T-helper 1 cell treated with Interleukin-12 subunit alpha and Interleukin-12 subunit beta and Interleukin-4 antibody, amounts not matched to agents 30 μg/mL and 1 μg/mL, for 36 hours (primary cell): Measurements from ENCODE around the gene PTGR1.
A peak's percentile ranks its signal among the peaks of the same experiment; 100 is the strongest.
"Not testable (repeated sequence)": the region's sequence is repeated elsewhere in the genome, so short reads cannot be mapped to it uniquely, and the experiment has no call there.

ENCODE experiments used
- H3K27ac Mint-ChIP-seq: one replicate; pipeline ENCODE4 v1.8.0; 2021; ENCODE audit warnings: mild to moderate bottlenecking, mixed read lengths
- H3K27me3 Mint-ChIP-seq: one replicate; pipeline ENCODE4 v1.8.0; 2021; ENCODE audit warnings: low read depth, mixed read lengths
- H3K36me3 Mint-ChIP-seq: one replicate; pipeline ENCODE4 v1.8.0; 2021; ENCODE audit warnings: low read depth, mixed read lengths
- H3K4me1 Mint-ChIP-seq: one replicate; pipeline ENCODE4 v1.8.0; 2021; ENCODE audit warnings: low read depth, mixed read lengths
- H3K4me3 Mint-ChIP-seq: one replicate; pipeline ENCODE4 v1.8.0; 2021; ENCODE audit warnings: mild to moderate bottlenecking, moderate library complexity, mixed read lengths
- H3K9me3 Mint-ChIP-seq: one replicate; pipeline ENCODE4 v1.8.0; 2021; ENCODE audit warnings: mixed read lengths

PTGR1 gene

GRCh38 chr9:111599955-111600343 lies 502 bp upstream of the PTGR1 start:
- no peaks in the 10 kb centered on the region for H3K9me3 Mint-ChIP-seq
- no peak overlapping the region for H3K27ac Mint-ChIP-seq
- H3K36me3 Mint-ChIP-seq = no peaks in the 10 kb centered on the region
- H3K4me1 Mint-ChIP-seq = peaks cover 17% of the 10 kb centered on the region
- H3K27me3 Mint-ChIP-seq = peaks cover 49% of the 10 kb centered on the region
- H3K4me3 Mint-ChIP-seq = peak overlapping the region; percentile 93

GRCh38 chr9:111598733-111599091 lies 735 bp downstream of the PTGR1 start:
- no peaks in the 10 kb centered on the region for H3K36me3 Mint-ChIP-seq
- no peaks in the 10 kb centered on the region for H3K9me3 Mint-ChIP-seq
- H3K27ac Mint-ChIP-seq = no peak overlapping the region
- H3K27me3 Mint-ChIP-seq = peaks cover 49% of the 10 kb centered on the region
- H3K4me3 Mint-ChIP-seq = peak overlapping the region; percentile 93
- peaks cover 17% of the 10 kb centered on the region for H3K4me1 Mint-ChIP-seq

- Mint-ChIP-seq H3K27ac (no peak overlapping the region), H3K36me3 (no peaks in the 10 kb centered on the region), H3K9me3 (no peaks in the 10 kb centered on the region)
Measured at GRCh38 chr9:111597852-111598732, 1.4 kb downstream of the PTGR1 start.

GRCh38 chr9:111588846-111589245 lies 10.6 kb downstream of the PTGR1 start:
- H3K9me3 Mint-ChIP-seq = no peaks in the 10 kb centered on the region
- no peak overlapping the region for H3K27ac Mint-ChIP-seq
- H3K27me3 Mint-ChIP-seq = peaks cover 7% of the 10 kb centered on the region
- H3K36me3 Mint-ChIP-seq = no peaks in the 10 kb centered on the region
- no peak overlapping the region for H3K4me3 Mint-ChIP-seq
- H3K4me1 Mint-ChIP-seq = no peaks in the 10 kb centered on the region

More at GRCh38 chr9:111597852-111598732, 1.4 kb downstream of the PTGR1 start:
- H3K27me3 Mint-ChIP-seq = peaks cover 54% of the 10 kb centered on the region
- peak overlapping the region; percentile 93 for H3K4me3 Mint-ChIP-seq
- peaks cover 17% of the 10 kb centered on the region for H3K4me1 Mint-ChIP-seq

GRCh38 chr9:111586378-111586777 lies 13.1 kb downstream of the PTGR1 start:
- no peak overlapping the region for H3K4me3 Mint-ChIP-seq
- H3K27ac Mint-ChIP-seq = no peak overlapping the region
- no peaks in the 10 kb centered on the region for H3K4me1 Mint-ChIP-seq
- H3K9me3 Mint-ChIP-seq = no peaks in the 10 kb centered on the region
- no peaks in the 10 kb centered on the region for H3K27me3 Mint-ChIP-seq
- no peaks in the 10 kb centered on the region for H3K36me3 Mint-ChIP-seq

- no peaks in the 10 kb centered on the region for H3K4me1 Mint-ChIP-seq
- no peaks in the 10 kb centered on the region for H3K36me3 Mint-ChIP-seq
- H3K4me3 Mint-ChIP-seq = no peak overlapping the region
- H3K27me3 Mint-ChIP-seq = no peaks in the 10 kb centered on the region
- H3K9me3 Mint-ChIP-seq = no peaks in the 10 kb centered on the region
- H3K27ac Mint-ChIP-seq = no peak overlapping the region
Measured at GRCh38 chr9:111582888-111583287, 16.6 kb downstream of the PTGR1 start.

- no peaks in the 10 kb centered on the region for H3K27me3 Mint-ChIP-seq
Measured at GRCh38 chr9:111572950-111573604, 26.4 kb downstream of the PTGR1 start.

GRCh38 chr9:111568127-111568526 lies 31.3 kb downstream of the PTGR1 start:
- not testable (repeated sequence) for H3K27me3 Mint-ChIP-seq, H3K4me3 Mint-ChIP-seq, H3K4me1 Mint-ChIP-seq, H3K27ac Mint-ChIP-seq
- peaks cover 35% of the 10 kb centered on the region for H3K9me3 Mint-ChIP-seq
- peaks cover 11% of the 10 kb centered on the region for H3K36me3 Mint-ChIP-seq

More at GRCh38 chr9:111572950-111573604, 26.4 kb downstream of the PTGR1 start:
- Mint-ChIP-seq H3K27ac (no peak overlapping the region), H3K4me1 (no peaks in the 10 kb centered on the region), H3K9me3 (peaks cover 31% of the 10 kb centered on the region), H3K4me3 (no peak overlapping the region), H3K36me3 (peaks cover 4% of the 10 kb centered on the region)

GRCh38 chr9:111566234-111566633 lies 33.2 kb downstream of the PTGR1 start:
- Mint-ChIP-seq H3K36me3 (peaks cover 11% of the 10 kb centered on the region), H3K4me1 (no peaks in the 10 kb centered on the region), H3K27ac (no peak overlapping the region), H3K27me3 (no peaks in the 10 kb centered on the region), H3K9me3 (peaks cover 30% of the 10 kb centered on the region), H3K4me3 (no peak overlapping the region)

- Mint-ChIP-seq H3K9me3 (peaks cover 27% of the 10 kb centered on the region), H3K4me3 (no peak overlapping the region), H3K36me3 (peaks cover 2% of the 10 kb centered on the region), H3K27me3 (no peaks in the 10 kb centered on the region), H3K4me1 (no peaks in the 10 kb centered on the region), H3K27ac (no peak overlapping the region)
Measured at GRCh38 chr9:111561165-111561719, 38.2 kb downstream of the PTGR1 start.

- Mint-ChIP-seq H3K4me3 (no peak overlapping the region), H3K9me3 (peaks cover 42% of the 10 kb centered on the region), H3K4me1 (no peaks in the 10 kb centered on the region), H3K27me3 (no peaks in the 10 kb centered on the region), H3K27ac (no peak overlapping the region), H3K36me3 (peaks cover 4% of the 10 kb centered on the region)
Measured at GRCh38 chr9:111559000-111559610, 40.3 kb downstream of the PTGR1 start.

- peaks cover 59% of the 10 kb centered on the region for H3K9me3 Mint-ChIP-seq
- H3K27me3 Mint-ChIP-seq, H3K4me1 Mint-ChIP-seq, H3K36me3 Mint-ChIP-seq, H3K27ac Mint-ChIP-seq, H3K4me3 Mint-ChIP-seq: not testable (repeated sequence)
Measured at GRCh38 chr9:111555425-111555824, 44.0 kb downstream of the PTGR1 start.

GRCh38 chr9:111548623-111549022 lies 50.8 kb downstream of the PTGR1 start:
- Mint-ChIP-seq H3K27me3 (no peaks in the 10 kb centered on the region), H3K4me1 (no peaks in the 10 kb centered on the region), H3K9me3 (peaks cover 73% of the 10 kb centered on the region), H3K4me3 (no peak overlapping the region), H3K36me3 (peaks cover 15% of the 10 kb centered on the region), H3K27ac (no peak overlapping the region)

- H3K4me1 Mint-ChIP-seq = no peaks in the 10 kb centered on the region
- peaks cover 77% of the 10 kb centered on the region for H3K9me3 Mint-ChIP-seq
- no peak overlapping the region for H3K27ac Mint-ChIP-seq
- no peak overlapping the region for H3K4me3 Mint-ChIP-seq
- H3K27me3 Mint-ChIP-seq = no peaks in the 10 kb centered on the region
- H3K36me3 Mint-ChIP-seq = peaks cover 26% of the 10 kb centered on the region
Measured at GRCh38 chr9:111542497-111543254, 56.8 kb downstream of the PTGR1 start.
